ENCODE data around the gene SERPINA6. TPM values are rescaled to one million over a fixed set of nuclear protein-coding genes. Genes with fewer than 3 reads are reported as not detected.

The SERPINA6 gene
- total RNA-seq, 1 donor from 2014 or later = not detected

- H3K27ac ChIP-seq (replicated peaks) = no peak overlapping the region
- intact Hi-C loops (cut with micrococcal nuclease) = no loop called here
Measured at GRCh38 chr14:94368243-94368590, 45.1 kb upstream of the SERPINA6 start.

GRCh38 chr14:94367347-94368242, 44.5 kb upstream of the SERPINA6 start:
- no peaks in the 10 kb centered on the region for H3K36me3 ChIP-seq
- H3K4me1 ChIP-seq = no peaks in the 10 kb centered on the region
- DNase-seq = no peak
- H3K4me3 ChIP-seq = no peak overlapping the region
- H3K27me3 ChIP-seq (ENCODE audit: low read depth) = peaks cover 50% of the 10 kb centered on the region
- H3K9me3 ChIP-seq (replicated peaks) = no peaks in the 10 kb centered on the region
- TF ChIP-seq CTCF (IDR thresholded peaks at IDR 0.05; ENCODE audit: borderline replicate concordance) = no peak
- intact Hi-C loops (cut with micrococcal nuclease) = no loop called here
- H3K27ac ChIP-seq (replicated peaks) = no peak overlapping the region

More at GRCh38 chr14:94368243-94368590, 45.1 kb upstream of the SERPINA6 start:
- no peak for TF ChIP-seq CTCF (IDR thresholded peaks at IDR 0.05; ENCODE audit: borderline replicate concordance)
- H3K9me3 ChIP-seq (replicated peaks) = no peaks in the 10 kb centered on the region
- H3K4me3 ChIP-seq = no peak overlapping the region
- DNase-seq = no peak
- no peaks in the 10 kb centered on the region for H3K36me3 ChIP-seq
- H3K4me1 ChIP-seq = no peaks in the 10 kb centered on the region
- H3K27me3 ChIP-seq (ENCODE audit: low read depth) = peaks cover 54% of the 10 kb centered on the region

GRCh38 chr14:94366146-94366915, 43.2 kb upstream of the SERPINA6 start, which contains the start of gene SERPINA2:
SERPINA2 (minus strand) TSS chr14:94366698.
- H3K27ac ChIP-seq (replicated peaks) = no peak within 1 kb of the TSS
- H3K36me3 ChIP-seq = no peaks in the 10 kb centered on the region
- no peak for TF ChIP-seq CTCF (IDR thresholded peaks at IDR 0.05; ENCODE audit: borderline replicate concordance)
- H3K4me3 ChIP-seq = no peak within 1 kb of the TSS
- H3K4me1 ChIP-seq = no peaks in the 10 kb centered on the region
- H3K9me3 ChIP-seq (replicated peaks) = no peaks in the 10 kb centered on the region
- H3K27me3 ChIP-seq (ENCODE audit: low read depth) = peaks cover 48% of the 10 kb centered on the region
- intact Hi-C loops (cut with micrococcal nuclease) = no loop called here
- DNase-seq = no peak

GRCh38 chr14:94365624-94366023, 42.5 kb upstream of the SERPINA6 start:
- H3K9me3 ChIP-seq (replicated peaks) = no peaks in the 10 kb centered on the region
- no peak overlapping the region for H3K4me3 ChIP-seq
- no peak overlapping the region for H3K27ac ChIP-seq (replicated peaks)
- TF ChIP-seq CTCF (IDR thresholded peaks at IDR 0.05; ENCODE audit: borderline replicate concordance) = no peak
- no peaks in the 10 kb centered on the region for H3K36me3 ChIP-seq
- intact Hi-C loops (cut with micrococcal nuclease) = no loop called here
- H3K27me3 ChIP-seq (ENCODE audit: low read depth) = peaks cover 50% of the 10 kb centered on the region
- DNase-seq = no peak
- no peaks in the 10 kb centered on the region for H3K4me1 ChIP-seq

GRCh38 chr14:94364964-94365363, 41.8 kb upstream of the SERPINA6 start:
- H3K9me3 ChIP-seq (replicated peaks) = no peaks in the 10 kb centered on the region
- intact Hi-C loops (cut with micrococcal nuclease) = no loop called here
- no peak for TF ChIP-seq CTCF (IDR thresholded peaks at IDR 0.05; ENCODE audit: borderline replicate concordance)
- peaks cover 49% of the 10 kb centered on the region for H3K27me3 ChIP-seq (ENCODE audit: low read depth)
- no peak overlapping the region for H3K27ac ChIP-seq (replicated peaks)
- H3K4me1 ChIP-seq = no peaks in the 10 kb centered on the region
- no peaks in the 10 kb centered on the region for H3K36me3 ChIP-seq
- DNase-seq = no peak
- no peak overlapping the region for H3K4me3 ChIP-seq
